GM12878 (cell line): ENCODE data around the gene OR2S2.

Source experiments
- BCLAF1 ChIP-seq: fragments of 450-650 bp; IDR thresholded peaks from 2 replicates; pipeline ENCODE4 v1.6.1; 2017; ENCODE audit warnings: antibody characterized with exemption, mild to moderate bottlenecking, moderate library complexity
- KDM1A ChIP-seq: fragments of 200-600 bp; sonication (generic); IDR thresholded peaks from 2 replicates; pipeline ENCODE4 v1.6.1; 2016; ENCODE audit warnings: borderline replicate concordance
- MLLT1 ChIP-seq: fragments of 450-650 bp; IDR thresholded peaks from 2 replicates; pipeline ENCODE4 v1.6.1; 2016; ENCODE audit warnings: mild to moderate bottlenecking
- NRF1 ChIP-seq: conservative IDR thresholded peaks from 2 replicates; pipeline ENCODE4 v1.6.1; 2011; ENCODE audit warnings: mild to moderate bottlenecking, low read depth, low read length, improper control_type of control experiment
- RAD21 ChIP-seq: IDR thresholded peaks from 2 replicates; pipeline ENCODE4 v1.6.1; 2011; ENCODE audit warnings: mild to moderate bottlenecking, low read depth, low read length, moderate library complexity; ENCODE audit not compliant: insufficient read depth
- REST ChIP-seq: IDR thresholded peaks from 2 replicates; pipeline ENCODE4 v1.6.1; 2012; ENCODE audit warnings: mild to moderate bottlenecking, low read depth, low read length
- ZNF24 ChIP-seq: fragments of 450-650 bp; IDR thresholded peaks from 2 replicates; pipeline ENCODE4 v1.6.1; 2017; ENCODE audit warnings: antibody characterized with exemption, mild to moderate bottlenecking

GRCh38 chr9:35923927-35924763, 33.8 kb downstream of the OR2S2 start:
- no peak for TF ChIP-seq ZNF24
- no peak for TF ChIP-seq MLLT1
- no peak for TF ChIP-seq KDM1A
- TF ChIP-seq RAD21 = no peak
- no peak for TF ChIP-seq REST
- TF ChIP-seq NRF1 = no peak
- TF ChIP-seq BCLAF1 = no peak
